Stomach (tissue), 4 donors: ENCODE results near the gene CEP152.

Source experiments
- CTCF ChIP-seq, 7 experiments: fragments of 450-650 bp in 4 of 7; fragments of 200-600 bp in 3 of 7; sonication (generic) in 3 of 7; IDR thresholded peaks; one replicate each; pipeline ENCODE4 v1.5.1; 2016 to 2019; ENCODE audit warnings: antibody characterized with exemption in 7 of 7, control low read depth in 2 of 7, mild to moderate bottlenecking in 1 of 7
- POLR2A ChIP-seq, 4 donors: fragments of 450-650 bp; IDR thresholded peaks; one replicate each; pipeline ENCODE4 v1.6.1; 2016; ENCODE audit warnings: antibody characterized with exemption in 4 of 4, control low read depth in 2 of 4, mild to moderate bottlenecking in 1 of 4, moderate library complexity in 1 of 4
- POLR2AphosphoS5 ChIP-seq, 3 donors: sonication (generic); formaldehyde crosslinking; IDR thresholded peaks; one replicate each; pipeline ENCODE4 v1.6.1; 2016; ENCODE audit warnings: antibody characterized with exemption in 3 of 3

DNA sequence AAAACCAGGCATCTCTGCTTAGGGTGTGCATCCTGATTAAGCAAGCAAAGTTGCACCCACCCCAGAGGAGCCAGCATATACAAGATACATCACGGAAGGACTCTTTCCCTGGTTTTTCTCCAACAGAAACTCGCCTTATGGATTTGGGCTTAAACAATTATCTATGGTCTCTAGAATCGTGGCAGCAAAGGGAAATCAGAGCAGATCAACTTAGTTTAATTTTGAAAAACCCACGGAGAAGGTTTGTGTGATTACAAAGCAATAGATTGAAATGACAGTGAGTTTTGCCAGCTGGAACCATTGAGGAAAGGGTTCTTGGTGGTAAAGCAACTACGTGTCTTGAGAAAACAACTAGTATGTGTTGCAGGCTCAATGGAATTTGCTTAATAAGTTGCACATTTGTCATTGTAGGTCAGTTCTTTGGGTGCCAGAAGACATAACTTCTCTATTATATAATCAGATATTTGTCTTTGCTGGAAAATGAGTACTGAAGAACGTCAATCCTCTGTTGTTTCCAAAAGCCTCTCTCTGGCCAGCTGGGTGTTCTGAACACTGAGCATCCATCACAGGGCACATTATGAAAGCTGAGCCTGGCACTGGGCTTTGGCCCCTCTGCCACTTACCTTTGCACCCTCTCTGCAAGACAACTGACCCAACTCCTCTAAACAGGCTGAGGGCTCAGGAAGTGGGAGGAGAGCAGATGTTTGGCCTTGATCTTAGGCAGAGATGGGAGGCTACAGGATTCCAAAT is 89.6 kb downstream of the CEP152 start:
- TF ChIP-seq CTCF (IDR thresholded peaks at IDR 0.05) = no peak
- no peak for TF ChIP-seq POLR2AphosphoS5 (IDR thresholded peaks at IDR 0.05)
- no peak for TF ChIP-seq POLR2A (IDR thresholded peaks at IDR 0.05)
